ENCODE measurements around the gene TRIM72.

DNA sequence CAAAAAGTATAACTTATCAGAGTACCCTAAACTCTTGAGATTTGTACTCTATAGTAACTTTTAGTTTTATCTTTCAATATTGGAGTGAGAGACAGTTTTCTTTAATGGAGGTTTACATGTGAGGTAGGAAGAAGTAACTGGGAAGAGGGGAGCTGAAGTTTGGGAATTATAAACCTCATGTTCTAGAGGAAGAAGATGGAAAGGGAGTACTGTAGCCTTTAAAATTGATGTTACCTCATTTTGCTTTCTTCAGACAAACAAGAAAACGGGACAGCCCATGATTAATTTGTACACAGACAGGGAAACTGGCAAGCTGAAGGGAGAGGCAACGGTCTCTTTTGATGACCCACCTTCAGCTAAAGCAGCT, 24.5 kb upstream of the TRIM72 start:
- TF ChIP-seq, protein P1, sequence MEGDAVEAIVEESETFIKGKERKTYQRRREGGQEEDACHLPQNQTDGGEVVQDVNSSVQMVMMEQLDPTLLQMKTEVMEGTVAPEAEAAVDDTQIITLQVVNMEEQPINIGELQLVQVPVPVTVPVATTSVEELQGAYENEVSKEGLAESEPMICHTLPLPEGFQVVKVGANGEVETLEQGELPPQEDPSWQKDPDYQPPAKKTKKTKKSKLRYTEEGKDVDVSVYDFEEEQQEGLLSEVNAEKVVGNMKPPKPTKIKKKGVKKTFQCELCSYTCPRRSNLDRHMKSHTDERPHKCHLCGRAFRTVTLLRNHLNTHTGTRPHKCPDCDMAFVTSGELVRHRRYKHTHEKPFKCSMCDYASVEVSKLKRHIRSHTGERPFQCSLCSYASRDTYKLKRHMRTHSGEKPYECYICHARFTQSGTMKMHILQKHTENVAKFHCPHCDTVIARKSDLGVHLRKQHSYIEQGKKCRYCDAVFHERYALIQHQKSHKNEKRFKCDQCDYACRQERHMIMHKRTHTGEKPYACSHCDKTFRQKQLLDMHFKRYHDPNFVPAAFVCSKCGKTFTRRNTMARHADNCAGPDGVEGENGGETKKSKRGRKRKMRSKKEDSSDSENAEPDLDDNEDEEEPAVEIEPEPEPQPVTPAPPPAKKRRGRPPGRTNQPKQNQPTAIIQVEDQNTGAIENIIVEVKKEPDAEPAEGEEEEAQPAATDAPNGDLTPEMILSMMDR (IDR thresholded peaks at IDR 0.05): no peak
- no peak for TF ChIP-seq POLR2A (IDR thresholded peaks at IDR 0.05)

Measured in uterus (tissue), 2 donors.